GM18858 (cell line): ENCODE results near the gene SLC9A1.

ENCODE experiments used
- ATAC-seq: cut with Tn5 transposase; IDR thresholded peaks from one replicate; pipeline ENCODE4 v1.9.1; 2021; ENCODE audit not compliant: unreplicated experiment

Gene SLC9A1

DNA sequence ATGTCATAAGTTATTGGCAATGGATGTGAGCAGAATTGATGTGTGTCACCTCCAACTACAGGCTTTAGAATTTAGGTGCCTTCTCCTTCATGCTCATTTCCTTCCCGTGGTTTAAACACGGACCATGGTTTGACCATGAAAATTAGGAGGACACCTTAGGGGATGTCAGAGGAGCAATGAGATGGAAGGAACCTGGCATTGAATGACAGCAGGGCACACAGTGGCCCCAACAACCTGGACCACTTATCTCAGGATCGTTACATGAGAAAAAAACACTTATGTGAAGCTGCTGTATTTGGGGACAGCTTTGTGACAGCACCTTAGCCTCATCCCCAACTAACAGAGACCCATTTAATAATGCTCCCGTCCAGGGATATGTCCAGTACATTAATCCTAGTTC, 70.8 kb downstream of the SLC9A1 start:
- ATAC-seq, result no peak

DNA sequence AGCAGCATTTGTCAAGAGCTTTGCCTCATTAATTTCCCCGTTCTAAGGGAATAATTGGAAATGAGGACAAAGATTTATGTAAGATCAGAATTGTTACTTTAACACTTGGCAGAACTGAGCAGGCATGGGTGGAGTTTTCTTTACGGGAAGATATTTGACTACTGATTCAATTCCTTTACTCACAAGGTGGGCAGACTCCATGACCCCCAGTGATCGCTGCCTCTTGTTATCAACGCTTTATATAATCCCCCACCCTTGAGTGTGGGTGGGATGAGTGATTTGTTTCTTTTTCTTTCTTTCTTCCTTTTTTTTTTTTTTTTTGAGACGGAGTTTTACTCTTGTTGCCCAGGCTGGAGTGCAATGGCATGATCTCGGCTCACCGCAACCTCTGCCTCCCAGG, 77.0 kb downstream of the SLC9A1 start:
- no peak for ATAC-seq

DNA sequence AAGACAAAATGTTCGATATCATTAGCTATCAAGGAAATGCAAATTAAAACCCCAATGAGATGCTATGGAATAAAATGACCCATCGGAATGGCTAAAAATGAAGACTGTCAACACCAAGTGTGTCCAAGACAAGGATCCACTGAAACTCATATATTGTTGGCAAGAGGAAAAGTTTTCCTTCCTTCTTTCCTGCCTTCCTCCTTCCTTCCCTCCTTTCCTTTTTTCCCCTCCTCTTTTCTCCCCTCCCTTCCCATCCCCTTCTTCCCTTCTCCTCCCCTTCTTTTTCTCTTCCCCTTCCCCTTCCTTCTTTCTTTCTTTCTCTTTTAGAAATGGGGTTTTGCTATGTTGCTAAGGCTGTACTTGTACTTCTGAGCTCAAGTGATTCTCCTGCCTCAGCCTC, 78.1 kb downstream of the SLC9A1 start:
- no peak for ATAC-seq

DNA sequence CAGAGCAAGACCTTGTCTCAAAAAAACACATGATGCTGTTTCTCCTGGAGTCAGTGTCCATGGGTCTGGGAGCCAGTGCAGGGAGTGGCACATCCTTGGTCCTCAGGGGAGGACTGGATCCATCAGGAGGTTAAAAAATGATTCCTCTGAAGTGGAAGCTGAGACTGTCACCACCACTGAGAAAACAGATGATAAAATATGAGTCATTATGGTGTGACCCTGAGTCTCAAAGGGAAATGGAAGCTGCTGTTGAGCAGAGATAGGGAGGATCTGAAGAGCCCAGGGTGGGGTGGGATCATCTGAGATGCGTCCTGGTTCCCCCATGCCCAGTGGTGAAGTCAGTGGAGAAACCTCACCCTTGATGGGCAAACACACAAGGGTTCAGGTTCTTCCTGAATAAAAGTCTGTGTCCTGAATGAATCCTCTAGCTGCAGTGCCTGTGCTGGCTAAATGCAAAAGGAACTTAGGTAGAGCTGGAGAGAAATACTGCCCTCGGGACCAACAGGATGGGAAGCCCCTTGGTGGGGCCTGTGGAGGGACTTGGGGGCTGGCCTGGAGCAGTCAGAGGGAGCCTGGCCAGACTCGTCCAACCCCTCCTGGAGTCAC, 80.6 kb downstream of the SLC9A1 start:
- ATAC-seq, result no peak

DNA sequence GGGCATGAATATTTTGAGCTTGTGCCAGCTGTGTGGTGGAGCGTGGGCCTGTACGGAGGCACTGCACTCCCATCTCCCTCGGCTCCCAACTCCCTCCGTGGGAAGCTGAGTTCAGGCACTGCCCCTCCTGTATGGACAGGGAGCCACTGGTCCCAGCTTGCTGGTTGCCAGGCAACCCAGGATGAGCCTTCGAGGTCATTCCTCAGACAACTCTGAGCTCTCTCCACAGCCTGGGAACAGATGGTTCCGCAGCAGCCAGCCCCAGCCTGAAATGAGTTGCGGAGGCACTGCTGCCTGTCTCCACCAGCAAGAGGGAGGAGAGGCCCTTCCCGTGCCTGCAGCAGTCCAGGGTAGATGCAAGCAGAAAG, 83.9 kb downstream of the SLC9A1 start:
- ATAC-seq, result no peak

DNA sequence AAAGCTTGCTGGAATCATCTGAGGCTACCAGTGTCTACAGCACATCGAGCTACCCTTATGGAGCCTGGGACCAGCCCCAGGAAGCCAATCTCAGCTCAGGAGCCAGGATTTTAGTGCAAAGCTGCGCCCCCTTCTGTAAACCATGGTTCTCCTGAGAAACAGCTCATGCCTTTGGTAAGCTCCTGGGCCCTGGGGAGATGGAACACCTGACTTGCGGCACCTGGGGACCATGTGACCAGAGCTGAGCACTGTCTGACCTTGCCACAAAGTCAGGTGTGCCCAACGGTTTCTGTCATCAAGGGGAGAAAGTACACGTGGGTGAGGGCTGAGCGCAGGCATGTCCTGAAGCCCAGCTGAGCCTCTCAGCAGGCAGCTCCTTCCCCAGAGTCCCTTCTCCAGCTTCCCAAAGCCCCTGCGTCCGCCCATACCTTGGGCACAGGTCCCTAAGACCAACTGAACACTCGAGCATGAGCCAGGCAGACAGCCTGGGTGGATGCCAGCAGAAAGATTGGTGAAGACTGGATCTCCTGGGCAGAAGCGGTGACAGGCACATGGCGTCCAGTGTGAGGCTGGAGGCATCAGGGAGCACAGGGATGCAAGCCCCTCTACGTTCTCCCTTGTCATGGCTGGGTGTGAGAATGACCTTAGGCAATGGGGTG, 84.4 kb downstream of the SLC9A1 start:
- ATAC-seq, result no peak

DNA sequence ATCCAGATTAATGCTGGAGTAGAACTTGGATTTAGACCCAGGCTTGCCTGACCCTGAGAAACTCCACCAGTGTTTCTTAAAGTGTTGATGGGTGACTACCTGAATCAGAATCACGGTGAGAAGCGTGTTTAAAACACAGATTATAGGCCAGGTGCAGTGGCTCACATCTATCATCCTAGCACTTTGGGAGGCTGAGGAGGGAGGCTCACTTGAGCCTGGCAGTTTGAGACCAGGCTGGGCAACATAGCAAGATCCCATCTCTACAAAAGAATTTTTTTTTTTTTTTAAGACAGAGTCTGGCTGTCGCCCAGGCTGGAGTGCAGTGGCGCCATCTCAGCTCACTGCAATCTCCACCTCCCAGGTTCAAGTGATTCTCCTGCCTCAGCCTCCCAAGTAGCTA, 86.0 kb downstream of the SLC9A1 start:
- ATAC-seq, result no peak

DNA sequence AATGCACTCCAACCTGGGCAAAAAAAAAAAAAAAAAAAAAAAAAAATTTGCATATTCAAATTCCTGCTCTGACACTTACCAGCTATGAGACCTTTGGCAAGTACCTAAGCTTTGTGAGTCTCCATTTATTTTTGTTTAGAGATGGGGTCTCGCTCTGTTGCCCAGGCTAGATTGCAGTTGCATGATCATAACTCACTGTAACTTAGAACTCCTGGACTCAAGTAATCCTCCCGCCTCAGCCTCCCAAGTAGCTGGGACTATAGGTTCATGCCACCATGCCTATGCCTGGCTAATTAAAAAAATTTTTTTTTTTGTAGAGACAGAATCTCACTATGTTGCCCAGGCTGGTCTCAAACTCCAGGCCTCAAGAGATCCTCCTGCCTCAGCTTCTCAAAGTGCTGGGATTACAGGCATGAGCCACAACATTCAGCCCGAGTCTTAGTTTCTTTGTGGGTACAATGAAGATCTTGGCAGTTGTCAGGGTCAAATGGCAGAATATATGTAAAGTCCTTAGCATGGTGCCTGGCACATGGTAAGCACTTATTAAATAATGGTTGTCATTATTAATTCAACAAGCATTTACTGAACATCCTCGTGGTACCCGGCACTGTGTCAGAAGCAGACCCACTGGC, 88.8 kb downstream of the SLC9A1 start:
- ATAC-seq, result no peak

DNA sequence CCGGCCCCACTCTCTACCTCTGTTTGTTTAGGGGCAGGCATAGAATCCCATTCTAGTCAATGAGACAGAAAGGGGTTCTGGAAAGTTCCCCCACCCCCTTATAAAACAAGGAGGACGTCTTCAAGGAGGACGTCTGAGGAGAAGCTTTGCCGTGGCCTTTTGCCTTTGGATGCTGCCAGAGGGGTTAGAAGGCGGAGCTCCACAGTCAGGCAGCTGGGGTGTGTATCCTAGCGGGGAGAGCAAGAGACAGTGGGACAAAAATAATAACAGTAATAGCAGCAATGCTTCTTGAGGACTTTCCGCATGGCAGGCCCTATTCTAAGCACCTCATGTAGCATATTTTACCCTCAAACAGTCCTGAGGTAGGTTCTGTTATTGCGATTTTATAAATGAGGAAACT, 94.0 kb downstream of the SLC9A1 start:
- no peak for ATAC-seq

DNA sequence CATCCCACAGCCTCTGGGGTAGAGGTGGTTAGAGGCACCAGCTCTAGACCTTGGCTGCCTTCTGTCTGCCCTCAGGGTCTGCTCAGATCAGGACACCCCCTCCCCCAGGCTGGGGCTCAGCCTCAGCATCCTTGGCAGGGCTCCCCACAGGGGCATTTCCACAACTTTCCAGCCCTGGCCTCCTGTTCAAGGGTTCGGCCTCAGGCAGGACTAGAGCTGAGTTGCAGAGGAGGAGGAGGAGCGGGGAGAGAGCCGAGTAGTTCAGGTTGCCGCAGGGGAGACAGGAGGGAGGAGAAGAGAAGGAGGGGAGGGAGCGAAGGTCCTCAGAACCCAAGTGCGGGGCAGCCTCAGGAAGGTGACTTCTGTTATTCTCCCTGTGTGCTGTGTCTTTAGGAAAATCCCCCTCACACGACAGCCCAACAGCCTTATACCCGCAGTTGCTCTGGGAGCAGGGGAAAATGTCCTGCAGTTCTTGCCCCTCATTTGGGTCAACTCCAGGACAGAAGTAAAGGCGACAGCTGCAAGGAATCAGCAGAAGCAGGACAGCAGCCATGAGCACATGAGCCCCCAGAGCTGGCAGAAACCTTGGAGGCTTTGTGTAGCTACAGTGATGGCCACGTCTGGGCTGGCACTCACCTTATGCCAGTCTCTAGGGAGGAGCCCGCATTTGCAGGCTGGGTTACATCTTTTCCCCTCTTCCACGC, 95.8 kb downstream of the SLC9A1 start:
- no peak for ATAC-seq

DNA sequence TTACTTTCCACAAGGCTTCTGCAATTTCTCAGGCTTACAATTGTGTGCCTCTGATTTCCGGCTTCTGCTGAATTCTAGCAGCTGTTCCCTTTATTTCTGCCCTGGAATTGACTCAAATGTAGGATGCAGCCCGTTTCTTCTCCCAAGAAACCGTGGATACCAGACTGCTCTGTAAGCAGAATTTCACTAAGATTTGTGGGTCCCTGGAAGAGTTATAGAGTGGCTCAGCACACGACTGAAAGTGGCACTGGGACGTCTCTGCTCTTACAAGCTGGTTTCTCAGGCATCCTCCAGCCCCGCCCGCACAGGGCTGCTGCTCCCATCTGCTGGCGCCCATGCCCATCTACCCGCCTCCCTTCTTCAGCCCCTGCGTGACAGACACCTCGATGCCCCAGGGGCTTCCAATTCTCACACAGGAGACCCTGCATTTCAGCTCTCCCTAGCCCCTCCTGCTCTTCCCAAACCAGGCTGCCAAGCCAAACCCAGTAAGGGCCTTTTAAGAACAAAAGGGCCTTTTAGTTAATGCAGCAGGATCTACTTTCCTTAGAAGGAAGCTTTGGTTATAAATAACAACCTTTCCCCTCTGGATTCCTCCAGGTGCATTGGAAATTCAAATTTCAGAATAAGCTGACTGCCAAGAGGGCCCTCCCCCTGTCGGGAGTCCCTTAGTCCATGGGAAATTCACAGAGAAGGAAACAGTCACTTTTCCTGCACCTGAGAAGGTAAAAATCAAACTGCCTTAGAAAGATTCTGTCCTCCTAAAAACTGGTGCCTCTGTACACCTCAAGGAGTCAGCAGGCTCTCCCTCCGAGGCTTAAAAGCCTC, 96.9 kb downstream of the SLC9A1 start:
- ATAC-seq, result no peak

DNA sequence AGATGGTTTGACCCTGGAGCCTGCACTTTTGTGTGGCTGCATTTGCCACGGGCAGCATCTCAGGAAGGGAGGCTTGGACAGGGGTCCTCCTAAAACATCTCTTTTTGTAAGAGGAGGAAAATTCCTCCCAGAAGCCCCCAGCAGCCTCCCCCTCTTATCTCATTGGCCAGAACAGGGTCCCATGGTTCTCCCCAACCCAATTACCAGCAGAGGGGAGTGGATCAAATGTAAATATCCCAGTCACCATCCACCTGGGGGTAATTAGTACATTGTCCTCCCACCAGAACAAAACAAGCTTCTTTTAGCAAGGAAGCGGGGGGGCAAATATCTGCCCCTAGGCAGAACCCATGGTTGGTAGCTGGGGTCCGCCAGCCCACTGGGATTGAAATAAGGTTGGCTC, 97.5 kb downstream of the SLC9A1 start:
- no peak for ATAC-seq

DNA sequence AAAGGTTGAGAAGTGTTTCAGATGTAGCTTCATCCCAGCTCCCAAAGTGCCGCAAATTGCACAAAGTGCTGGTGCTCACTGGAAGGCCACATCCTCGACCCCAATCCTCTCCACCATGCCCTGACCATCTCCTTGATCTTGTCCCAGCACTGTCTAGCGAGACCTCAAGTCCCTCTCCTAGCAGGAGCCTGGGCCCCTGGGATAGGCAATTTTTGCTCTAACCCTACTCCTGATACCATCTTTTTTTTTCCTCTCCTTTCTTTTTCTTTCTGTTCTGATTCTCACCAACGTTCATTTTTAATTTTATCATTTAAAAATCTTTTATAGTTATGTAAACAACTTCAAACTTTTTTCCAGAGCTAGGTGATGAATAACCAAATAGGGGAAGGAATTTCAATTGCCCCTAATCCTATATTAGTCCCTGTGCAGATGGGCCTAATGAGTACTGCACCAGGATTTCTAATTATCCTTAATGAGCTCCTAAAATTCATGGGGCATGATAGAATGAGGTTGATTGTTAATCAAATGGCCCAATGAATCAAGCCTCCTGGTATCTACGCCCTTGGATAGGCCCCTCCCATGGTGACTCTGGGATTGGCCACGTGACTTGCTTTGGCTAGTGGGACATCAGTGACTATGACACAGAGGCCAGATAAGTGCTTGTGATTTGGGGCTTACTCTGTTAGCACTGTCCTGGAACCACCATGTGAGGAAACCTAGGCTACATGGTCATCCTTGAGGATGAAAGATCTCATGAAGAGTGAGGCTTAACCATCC, 100.8 kb downstream of the SLC9A1 start:
- ATAC-seq, result no peak

DNA sequence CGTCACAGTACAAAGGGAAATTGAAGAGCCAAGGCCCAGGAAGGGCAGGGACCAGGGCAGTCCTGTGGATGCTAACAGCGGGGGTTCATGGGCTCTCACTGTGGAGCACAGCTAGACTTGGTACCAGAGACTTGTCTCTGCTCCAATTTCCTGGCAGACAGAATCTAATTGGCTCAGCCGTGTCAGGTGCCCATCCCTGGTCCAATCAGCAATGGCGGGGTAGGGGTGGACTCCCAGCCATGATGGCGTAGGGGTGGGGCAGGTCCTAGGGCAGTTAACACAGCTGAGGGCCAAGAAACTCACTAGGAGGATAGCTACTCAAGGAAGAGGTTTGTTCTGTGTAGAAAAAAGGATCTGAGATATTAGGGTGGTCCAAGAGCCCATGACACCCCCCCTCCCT, 102.4 kb downstream of the SLC9A1 start:
- ATAC-seq, result no peak

DNA sequence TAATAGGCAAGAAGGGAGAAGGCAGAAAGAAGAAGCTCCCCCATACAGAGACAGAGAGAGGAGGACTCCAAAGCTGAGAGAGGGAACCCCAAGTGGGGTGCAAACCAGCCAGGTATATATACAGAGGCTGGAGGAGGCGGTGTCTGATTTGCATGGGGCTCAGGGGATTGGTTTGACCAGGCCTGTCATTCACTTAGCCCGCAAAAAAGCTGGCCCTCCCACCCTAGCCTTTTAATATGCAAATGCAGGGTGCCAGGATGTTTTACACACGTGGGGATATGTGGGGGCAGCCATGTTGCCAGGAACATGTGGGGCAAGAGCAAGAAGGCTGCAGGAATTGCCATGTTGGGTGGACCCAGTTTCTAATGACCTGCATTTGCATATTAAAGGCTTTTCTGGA, 105.3 kb downstream of the SLC9A1 start:
- no peak for ATAC-seq

DNA sequence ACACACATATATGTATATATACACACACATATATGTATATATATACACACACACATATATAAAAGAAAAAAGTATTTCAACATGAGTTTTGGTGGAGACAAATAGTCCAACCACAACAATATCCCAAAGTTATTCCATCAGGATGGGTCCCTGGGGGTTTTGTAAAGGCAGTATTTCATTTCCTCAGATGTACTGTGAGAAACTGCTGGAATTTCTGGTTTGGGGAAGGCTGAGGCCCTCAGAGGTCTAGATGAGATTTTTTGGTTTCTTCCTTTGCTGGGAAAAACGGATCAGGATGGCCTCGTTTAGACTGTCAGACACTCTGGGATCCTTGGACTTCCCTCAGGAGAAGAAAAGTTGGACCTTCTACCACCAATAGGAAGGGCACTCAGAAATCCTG, 105.8 kb downstream of the SLC9A1 start:
- ATAC-seq, result no peak
